Medulla oblongata (tissue), 1 donor: ENCODE results near the gene DNM3.

Experiments
- DNase-seq: peaks from one replicate; pipeline ENCODE4 v3.0.0-alpha.2; 2015; ENCODE audit errors: extremely low spot score

DNM3 gene

DNA sequence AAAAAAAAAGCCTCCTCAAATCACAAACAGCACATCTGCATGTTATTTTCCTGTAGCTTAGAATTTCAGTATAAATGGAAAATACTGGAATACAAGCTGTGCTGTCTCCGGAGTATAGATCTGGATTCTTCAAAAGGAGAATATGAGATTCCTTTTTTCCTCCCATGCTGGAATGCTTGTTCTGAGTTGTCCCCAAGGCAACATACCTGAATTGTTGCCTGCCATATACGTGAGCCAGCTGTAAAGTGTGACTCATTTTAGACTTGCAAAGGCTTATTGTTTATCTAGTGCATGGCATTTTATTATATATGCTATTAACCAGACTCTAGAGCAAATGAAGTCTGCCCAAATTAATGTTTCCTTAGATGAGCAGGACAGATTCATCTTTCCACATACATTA, 484.2 kb downstream of the DNM3 start:
- no peak for DNase-seq

DNA sequence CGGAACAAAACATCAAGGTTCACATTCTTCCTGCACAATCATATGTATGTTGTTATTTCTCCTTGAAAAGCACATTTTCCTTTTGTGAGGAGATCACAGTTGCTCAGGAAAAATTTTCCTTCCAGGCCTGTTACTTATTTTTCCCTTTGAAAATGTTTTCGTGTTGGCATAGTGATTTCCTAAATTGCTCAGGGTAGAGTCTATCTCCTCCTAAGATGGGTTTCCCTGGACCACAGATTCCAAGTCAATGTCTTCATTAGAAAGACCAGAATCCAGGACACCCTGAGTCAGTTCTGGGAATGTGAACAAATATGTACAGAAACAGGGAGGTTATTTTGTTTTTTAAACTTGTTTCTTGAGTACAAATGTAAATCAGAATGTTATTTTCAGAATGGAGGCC, 484.8 kb downstream of the DNM3 start:
- no peak for DNase-seq

DNA sequence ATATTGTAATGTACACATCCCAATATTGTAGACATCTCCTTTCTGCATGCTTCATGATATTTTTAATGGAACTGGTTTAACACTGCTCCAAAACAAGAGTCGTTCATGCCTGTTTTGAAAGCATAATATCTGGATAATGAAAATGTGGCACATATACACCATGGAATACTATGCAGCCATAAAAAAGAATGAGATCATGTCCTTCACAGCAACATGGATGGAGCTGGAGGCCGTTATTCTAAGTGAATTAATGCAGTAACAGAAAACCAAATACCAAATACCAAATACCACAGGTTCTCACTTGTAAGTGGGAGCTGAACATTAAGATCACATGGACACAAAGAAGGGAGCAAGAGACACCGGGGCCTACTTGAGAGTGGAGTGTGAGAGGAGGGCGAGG, 487.0 kb downstream of the DNM3 start:
- no peak for DNase-seq

GRCh38 chr1:172332230-172332629, 490.9 kb downstream of the DNM3 start:
- DNase-seq, result no peak

- no peak for DNase-seq
Observed at GRCh38 chr1:172335377-172335776, 494.1 kb downstream of the DNM3 start.

- no peak for DNase-seq
Observed at GRCh38 chr1:172338295-172338735, 497.0 kb downstream of the DNM3 start.

DNA sequence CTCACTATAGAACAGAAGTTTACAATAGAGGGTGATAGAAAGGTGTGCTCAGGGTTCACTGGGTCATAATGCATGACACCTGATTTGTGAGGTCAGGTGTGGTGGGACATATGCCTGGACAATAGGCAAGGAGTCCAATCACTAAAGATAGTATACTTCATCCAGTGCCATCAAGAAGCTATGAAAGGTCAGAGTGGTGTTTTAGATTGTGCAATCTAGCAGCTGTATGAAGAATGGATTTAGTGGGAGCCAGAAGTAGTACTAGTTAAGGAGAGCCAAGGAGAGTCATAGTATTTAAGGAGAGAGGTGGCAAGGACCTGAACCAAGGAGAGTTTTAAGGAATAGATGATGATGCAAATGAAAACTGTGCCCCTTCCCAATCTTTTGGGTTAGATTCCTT, 498.5 kb downstream of the DNM3 start:
- DNase-seq, result no peak

DNA sequence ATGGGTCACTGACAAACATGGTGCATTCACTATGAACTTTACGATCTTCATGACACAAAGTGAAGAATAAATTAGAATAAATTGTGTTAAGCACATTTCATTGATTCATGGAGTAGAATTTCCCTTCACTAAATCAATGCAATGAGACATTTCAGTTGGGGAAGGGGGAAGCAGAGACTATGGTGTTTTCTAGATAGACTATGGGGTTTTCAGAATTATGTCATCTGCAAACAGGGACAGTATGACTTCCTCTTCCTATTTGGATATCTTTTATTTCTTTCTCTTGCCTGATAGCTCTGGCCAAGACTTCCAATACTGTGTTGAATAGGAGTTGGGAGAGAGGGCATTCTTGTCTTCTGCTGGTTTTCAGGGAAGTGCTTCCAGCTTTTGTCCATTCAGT, 499.2 kb downstream of the DNM3 start:
- DNase-seq, result no peak

DNA sequence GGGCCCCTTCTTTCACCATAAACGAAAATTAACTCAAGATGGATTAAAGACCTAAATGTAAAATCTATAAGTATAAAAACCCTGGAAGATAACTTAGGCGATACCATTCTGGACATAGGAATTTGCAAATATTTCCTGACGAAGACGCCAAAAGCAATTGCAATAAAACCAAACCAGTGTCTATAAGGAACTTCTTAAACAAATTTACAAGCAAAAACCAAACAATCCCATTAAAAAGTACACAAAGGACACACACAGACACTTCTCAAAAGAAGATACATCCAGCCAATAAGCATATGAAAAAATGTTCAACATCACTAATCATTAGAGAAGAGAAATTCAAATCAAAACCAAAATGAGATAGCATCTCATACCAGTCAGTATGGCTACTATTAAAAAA, 500.4 kb downstream of the DNM3 start:
- no peak for DNase-seq

DNA sequence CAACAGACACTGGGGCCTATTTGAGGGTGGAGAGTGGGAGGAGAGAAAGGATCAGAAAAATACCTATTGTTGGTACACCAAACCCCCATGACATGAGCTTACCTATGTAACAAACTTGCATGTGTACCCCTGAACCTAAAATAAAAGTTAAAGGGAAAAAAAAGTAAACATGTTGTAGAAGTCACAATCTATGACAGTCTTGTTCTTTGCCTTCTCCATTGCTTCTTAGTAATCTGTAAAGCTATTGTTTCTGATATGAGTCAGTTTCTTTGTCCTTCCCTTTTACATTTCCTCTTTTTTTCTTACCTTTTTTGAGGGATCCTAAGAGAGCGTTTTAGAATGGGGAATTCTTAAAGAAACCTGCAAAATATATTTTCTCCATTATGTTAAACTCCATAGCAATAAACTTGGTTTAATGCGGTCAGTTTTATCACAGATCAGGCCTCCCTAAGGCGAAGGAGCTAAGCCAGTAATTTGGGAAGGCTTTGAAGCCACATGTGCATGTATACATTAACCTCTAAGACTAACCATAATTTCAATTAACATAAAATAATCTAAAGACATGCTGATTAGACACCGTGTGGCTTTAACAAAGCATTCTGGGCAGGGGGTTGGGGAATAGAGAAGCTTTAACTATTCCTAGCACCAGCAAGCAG, 501.4 kb downstream of the DNM3 start:
- DNase-seq, result peak; percentile 63

GRCh38 chr1:172343240-172344160, 502.2 kb downstream of the DNM3 start:
- DNase-seq, result no peak

DNA sequence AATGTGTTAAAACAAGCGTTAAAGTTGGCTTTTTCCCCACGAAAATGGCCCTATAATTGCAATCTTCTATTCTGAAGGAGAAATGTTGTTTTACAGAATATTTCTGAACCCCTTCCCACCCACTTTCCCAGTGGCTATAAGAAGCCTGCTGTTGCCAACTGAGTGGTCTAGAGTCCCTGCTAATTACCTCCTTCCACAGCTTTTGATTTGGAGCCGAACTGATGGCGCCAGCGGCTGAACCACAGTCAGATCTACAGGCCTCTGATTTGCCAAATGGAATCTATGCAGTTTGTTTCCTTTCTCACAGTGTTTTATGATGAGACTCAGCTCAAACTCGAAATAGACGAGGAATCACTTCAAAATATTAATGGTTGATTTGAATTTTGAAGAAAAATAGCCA, 503.1 kb downstream of the DNM3 start:
- no peak for DNase-seq

DNA sequence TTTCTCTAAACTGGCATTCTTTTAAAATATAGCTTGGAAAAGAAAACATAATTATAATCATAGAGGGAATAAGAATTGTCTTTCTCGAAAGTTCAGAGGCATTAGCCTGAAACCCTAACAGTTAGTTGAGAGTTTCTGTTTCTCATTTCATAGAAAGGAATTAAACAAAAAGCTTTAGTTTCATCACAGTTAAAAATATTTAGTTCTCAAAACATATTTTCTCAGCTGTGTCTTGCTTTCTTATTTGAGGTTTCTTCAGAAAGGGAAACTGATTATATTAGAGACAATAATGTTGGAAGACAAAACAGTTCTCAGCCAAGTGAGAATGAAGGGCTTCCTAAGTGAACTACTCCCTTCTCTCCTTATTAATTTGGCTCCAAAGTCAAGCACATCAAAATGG, 503.8 kb downstream of the DNM3 start:
- DNase-seq, result no peak

- DNase-seq, result no peak
Observed at GRCh38 chr1:172347416-172347815, 506.1 kb downstream of the DNM3 start.

GRCh38 chr1:172350856-172351255, 509.6 kb downstream of the DNM3 start:
- no peak for DNase-seq

- DNase-seq, result no peak
Observed at GRCh38 chr1:172351346-172351745, 510.0 kb downstream of the DNM3 start.

DNA sequence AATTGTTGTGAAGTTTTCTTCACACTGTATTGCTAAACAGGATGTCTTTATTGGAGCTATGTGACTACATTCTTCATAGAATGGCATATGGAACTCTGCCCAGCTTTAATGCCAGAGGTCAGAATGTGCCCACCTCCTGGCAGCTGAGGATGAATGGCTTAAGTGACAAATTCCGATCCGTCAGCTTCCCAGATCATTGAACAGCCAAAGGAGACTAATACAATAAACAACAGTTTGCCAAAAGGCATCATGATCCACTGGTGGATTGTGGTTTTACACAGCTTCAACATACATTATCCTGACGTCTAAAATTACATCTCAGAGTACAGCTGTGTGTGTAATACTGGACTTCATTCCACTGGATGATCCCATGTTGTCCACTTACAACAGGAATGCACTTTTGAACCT, 510.5 kb downstream of the DNM3 start:
- no peak for DNase-seq

- no peak for DNase-seq
Observed at GRCh38 chr1:172352435-172352834, 511.1 kb downstream of the DNM3 start.

DNA sequence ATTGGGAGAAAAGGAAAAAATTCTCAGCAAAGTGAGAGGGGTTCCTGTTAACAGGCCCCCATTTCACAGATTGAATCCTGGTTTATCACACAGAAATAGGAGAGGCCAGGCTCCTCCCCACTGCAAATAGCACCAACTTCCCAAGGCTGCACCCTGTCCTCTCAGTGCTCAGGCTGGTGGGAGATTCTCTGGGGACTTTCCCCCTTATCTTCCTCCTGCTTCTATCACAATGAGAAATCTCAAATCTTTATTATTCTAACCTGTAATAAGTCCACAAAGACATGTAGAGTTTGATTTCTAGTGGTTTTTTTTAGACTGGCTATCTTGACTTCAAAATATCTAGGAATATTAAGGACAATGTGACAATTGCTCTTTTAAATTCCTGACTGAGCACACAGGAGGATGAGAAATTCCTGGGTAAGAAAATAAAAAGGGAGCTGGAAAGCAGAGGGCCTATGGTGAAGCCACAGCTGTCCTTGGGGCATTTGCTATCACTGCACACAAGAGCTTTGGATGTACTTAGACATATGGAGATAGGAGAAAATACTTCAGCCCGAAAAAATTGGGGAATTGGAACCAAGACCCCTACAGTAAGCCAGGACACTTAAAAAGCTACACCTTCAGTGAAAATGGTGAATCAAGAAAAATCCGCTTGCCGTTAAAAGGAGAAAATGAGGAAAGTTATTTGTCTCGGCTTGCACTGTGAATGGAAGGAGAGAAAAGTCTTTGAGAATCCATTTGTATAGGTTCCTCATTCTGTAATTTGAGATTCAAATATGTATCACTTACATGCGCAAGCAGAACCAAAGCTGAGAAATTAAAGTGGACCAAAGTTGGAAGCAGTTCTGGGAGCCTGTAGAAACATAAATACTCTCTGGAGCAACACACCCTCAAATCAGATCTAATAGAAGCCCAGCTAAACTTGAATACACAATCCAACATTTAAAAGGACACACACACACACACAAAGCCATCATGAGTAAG, 513.3 kb downstream of the DNM3 start:
- no peak for DNase-seq

- no peak for DNase-seq
Observed at GRCh38 chr1:172356620-172357019, 515.3 kb downstream of the DNM3 start.

GRCh38 chr1:172357753-172358385, 516.6 kb downstream of the DNM3 start:
- no peak for DNase-seq
